BE2C (cell line): ENCODE data around the gene LCLAT1.

Experiments
- DNase-seq: peaks from one replicate; pipeline ENCODE4 v3.0.0-alpha.2; 2020
- H3K27me3 ChIP-seq: fragments of 250-450 bp; sonication (Bioruptor Pico); 2 replicates; pipeline ENCODE4 v1.5.1; 2020; ENCODE audit warnings: mild to moderate bottlenecking
- H3K36me3 ChIP-seq: fragments of 250-450 bp; sonication (Bioruptor Pico); 2 replicates; pipeline ENCODE4 v1.5.1; 2020; ENCODE audit warnings: mild to moderate bottlenecking
- H3K4me1 ChIP-seq: fragments of 250-450 bp; sonication (Bioruptor Pico); 2 replicates; pipeline ENCODE4 v1.5.1; 2020
- H3K4me3 ChIP-seq: 2 replicates; pipeline ENCODE4 v1.5.1; 2011; ENCODE audit warnings: low read depth, low read length
- H3K9me3 ChIP-seq: fragments of 250-450 bp; sonication (Bioruptor Pico); 2 replicates; pipeline ENCODE4 v1.5.1; 2020
- CTCF ChIP-seq: IDR thresholded peaks from 2 replicates; pipeline ENCODE4 v1.5.1; 2012; ENCODE audit warnings: mild to moderate bottlenecking, low read depth, low read length

Gene LCLAT1

DNA sequence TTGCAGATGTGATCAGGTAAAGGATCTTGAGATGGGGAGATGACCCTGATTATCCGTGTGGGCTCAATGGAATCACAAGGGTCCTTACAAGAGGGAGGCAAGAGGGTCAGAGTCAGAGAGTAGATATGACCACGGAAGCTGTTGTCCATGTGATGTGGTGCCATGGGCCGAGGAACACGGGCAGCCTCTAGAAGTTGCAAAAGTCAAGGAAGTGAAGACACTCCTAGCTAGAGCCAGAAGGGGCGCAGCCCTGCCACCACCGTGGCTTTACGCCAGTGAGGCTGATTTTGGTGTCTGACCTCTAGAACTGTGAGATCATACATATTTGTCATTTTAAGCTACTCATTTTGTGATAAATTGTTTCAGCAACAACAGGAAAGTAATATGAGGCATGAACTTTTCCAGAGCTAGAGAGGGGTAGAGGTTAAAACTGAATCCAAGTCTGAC, 245.8 kb downstream of the LCLAT1 start:
- DNase-seq, result no peak
- Histone ChIP-seq H3K36me3 (no peaks in the 10 kb centered on the region), H3K4me3 (no peak overlapping the region), H3K9me3 (no peaks in the 10 kb centered on the region), H3K27me3 (no peaks in the 10 kb centered on the region), H3K4me1 (no peaks in the 10 kb centered on the region)
- no peak for TF ChIP-seq CTCF
